GM21786 (cell line): ENCODE results near the gene SLC6A18.

Experiments
- ATAC-seq: cut with Tn5 transposase; IDR thresholded peaks from one replicate; pipeline ENCODE4 v1.9.1; 2021; ENCODE audit not compliant: unreplicated experiment

The SLC6A18 gene, protein sequence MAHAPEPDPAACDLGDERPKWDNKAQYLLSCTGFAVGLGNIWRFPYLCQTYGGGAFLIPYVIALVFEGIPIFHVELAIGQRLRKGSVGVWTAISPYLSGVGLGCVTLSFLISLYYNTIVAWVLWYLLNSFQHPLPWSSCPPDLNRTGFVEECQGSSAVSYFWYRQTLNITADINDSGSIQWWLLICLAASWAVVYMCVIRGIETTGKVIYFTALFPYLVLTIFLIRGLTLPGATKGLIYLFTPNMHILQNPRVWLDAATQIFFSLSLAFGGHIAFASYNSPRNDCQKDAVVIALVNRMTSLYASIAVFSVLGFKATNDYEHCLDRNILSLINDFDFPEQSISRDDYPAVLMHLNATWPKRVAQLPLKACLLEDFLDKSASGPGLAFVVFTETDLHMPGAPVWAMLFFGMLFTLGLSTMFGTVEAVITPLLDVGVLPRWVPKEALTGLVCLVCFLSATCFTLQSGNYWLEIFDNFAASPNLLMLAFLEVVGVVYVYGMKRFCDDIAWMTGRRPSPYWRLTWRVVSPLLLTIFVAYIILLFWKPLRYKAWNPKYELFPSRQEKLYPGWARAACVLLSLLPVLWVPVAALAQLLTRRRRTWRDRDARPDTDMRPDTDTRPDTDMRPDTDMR

DNA sequence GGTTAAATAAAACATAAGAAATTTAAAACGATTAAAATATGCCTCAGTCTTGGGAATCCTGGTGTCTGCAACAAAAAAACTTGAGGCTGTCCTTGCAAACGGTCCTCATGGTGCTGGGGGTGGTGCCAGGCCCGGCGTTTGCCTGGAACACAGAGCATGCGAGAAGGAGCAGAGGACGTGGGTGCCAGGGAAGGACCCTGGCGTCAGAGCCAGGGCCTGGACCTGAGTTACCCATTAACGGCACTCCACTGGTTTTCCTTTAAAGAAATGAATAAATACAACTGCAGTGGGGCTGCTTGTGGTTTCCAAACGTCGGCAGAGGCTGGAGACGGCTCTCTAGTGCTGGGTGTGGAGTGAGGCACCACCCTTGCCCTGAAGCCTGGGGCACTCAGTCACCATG lies at the start of gene SLC6A18:
TSS of gene SLC6A18 (plus strand) at position 301 of the 400 bp plus-strand sequence. CDS start at position 398, 97 bp downstream.
- no peak for ATAC-seq

DNA sequence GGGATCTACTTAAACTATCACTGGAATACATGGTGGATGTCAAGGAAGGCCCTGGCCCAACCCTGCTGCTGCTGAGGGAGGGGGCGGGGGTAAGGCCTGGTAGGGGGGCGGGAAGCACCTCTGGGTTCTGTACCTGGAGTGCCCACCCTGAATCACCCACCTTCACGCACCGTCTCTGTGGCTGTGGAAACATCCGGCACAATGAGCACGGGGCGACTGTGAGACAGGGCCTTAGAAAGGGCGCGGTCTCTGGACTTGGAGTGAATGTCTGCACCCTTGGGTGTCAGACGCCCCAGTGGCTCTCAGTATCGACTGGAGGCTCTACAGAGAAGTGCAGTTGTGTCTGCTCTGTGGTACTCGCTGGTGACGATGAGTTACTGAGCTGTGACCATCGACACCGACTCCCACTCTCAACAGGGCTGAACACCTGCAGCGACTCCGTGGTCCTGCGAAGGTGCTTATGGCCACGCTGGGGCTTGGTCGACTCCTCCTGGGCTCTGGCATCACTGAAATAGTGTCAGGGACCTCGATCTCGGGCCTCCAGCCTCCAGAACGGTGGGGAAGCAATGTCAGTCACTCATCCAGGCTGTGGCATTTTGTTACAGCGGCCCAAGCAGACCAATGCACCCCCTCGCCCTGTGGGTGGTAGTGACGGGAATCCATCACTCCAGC lies 49.2 kb upstream of the SLC6A18 start:
- no peak for ATAC-seq

DNA sequence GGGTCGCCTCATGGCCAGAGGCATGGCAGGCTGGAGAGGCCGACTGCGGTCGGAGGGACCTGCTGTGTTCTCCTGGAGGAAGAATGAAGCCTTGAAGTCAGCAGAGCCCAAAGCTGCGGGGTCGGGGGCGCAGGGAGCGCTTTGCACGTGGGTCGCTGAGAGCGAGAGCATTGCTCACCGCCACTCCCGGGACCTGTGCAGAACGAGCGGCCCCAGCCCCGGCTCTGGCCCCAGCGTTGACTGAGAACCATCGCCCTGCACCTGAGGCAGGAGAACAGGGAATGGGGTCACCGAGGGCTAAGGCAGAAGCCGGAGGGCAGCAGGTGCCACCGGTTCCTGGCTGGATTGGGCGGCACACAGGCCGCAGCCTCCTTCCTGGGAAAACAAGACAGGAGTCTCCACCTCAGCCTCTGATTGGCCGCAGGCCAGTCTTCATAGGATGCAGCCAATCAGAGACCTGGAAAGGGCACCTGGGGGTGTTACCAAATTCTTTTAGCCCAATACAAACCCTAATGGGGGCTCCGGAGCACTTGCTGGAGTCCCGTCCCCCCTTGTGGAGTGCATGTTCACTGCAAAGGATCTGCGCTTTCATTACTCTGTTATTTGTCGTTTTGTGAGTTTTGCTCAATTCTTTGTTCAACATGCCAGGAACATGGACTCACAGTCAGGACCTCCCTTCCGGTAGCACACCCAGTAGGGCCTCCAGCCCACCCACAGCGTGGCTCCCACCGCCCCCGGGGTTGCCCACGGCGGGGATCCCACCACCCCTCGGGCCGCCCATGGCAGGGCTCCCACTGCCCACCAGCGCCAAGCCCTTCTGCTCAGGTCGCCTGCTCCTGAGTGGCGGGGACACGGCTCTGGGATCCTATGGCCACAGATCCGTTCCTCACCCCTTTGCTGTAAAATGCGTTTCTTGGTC lies 48.4 kb upstream of the SLC6A18 start:
- ATAC-seq, result no peak

DNA sequence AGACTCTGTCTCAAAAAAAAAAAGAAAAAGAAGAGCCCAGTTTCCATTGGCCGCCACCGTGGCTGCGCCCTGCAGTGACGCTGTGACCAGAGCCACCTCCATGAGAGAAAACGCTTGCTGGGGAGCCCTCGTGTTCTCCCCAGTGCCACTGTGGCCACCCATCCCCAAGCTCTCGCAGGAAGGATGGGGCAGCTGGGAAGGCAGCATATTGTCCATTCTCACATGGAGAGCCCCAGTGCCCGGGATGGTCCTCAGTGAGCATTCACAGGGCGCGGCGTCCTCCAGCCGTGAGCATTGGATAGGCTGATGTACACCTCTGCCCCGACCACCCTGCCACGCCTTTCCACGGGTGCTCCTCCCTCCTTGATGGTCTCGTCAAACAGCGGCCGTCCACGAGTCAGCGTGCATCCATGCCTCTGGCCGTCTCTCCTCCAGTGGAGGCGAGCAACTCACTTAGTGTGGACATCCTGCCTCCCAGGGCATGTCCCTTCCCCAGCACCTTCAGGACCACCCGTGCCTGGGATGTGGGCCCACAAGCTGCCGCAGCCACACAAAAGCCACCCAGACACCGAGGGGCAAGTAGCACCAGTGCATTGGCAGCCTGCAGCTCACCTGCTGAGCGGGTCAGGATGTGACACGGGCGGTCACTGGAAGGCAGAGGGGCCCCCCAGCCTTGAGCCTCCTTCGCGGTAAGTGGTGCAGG lies 47.2 kb upstream of the SLC6A18 start:
- ATAC-seq, result no peak

DNA sequence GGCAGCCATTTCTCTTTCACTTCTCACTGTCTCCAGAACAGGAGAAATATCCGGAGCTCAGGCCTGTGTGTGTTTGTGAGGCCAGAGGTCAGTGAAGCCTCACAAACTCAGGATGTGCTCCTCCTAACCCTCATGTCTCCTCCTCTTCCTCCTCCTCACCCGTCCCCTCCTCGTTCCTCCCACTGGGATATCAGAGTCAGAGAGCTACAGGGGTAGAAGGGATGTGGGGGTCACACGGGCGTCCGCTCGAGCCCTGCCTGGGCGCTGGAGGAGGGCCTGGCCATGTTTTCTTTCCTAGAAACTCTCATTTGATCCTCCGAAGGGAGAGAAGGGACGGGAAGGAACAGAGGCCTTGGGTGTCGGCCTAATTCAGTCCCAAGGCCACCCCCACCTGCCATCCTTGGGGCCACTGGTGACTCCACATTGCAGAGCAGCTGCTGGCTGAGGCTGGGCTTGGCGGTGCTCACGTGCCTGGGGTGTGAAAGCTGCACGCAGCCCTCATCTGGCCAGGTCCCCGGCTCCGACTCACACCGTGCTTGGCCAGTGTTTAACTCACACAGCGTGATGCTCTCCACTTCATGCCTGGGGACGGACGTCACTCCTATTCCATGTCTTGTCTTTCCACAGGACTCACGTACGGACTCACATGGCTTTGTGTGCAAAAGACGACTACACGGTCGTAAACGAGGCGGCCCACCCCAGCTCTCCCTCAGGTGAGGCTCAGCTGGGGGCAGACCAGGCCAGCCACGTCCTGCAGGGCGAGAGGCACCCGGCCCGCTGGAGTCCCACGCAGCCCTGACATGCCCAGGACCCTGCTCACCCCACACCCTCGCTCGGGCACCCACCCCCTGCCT lies 46.4 kb upstream of the SLC6A18 start:
- ATAC-seq, result no peak

DNA sequence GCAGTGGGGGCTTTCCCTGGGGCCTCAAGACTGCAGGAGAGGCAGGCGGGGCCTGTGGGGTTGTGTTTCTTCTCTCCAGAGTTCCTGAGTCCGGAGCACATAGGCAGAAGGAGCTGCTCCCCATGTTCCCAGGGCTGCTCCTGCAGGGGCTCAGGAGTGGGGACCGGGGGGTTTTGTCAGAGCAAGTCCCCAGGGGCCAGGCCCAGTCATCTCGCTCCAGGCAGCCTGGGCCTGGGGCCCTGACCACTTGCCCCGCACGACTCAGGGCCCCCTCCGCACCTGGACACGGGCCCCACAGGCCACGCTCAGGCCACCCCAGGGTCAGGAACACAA lies 45.8 kb upstream of the SLC6A18 start:
- ATAC-seq, result no peak

DNA sequence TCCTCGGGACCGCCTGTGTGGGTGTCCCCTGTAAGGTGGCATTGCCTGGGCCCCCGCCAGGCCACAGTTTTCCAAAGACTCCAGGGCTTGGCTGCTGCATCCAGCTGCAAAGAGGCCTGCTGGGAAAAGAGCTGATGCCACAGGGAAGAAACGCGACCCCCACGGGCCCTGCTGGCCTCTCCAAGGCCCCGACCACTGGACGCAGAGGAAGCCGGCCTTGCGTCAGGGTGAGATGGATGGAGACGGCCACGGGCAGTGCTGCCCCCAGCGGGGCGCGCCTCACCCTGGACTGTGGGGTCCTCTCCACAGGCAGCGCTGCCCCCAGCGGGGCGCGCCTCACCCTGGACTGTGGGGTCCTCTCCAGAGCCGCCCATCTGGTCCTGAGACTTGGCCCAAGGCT lies 45.1 kb upstream of the SLC6A18 start:
- no peak for ATAC-seq

DNA sequence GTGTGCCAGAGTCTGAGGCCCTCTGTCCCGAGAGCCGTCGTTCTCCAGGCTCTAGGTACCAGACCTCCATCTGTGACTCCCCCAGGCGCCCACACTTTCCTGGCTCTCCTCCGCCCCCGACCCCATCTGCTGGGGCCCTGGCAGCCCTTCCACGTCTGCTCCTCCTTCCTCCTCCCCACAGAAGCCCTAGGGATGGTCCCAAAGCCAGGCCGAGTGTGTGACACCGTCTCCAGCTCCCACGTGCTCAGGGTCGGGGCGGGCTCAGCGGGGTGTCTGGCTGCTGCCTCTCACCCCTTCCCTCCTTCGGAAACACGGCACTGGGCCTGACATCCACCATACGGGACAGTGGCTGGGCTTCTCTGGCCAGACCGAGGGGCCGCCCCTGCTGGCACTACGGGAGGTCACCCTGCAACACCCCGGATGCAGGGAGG lies 44.3 kb upstream of the SLC6A18 start:
- no peak for ATAC-seq

DNA sequence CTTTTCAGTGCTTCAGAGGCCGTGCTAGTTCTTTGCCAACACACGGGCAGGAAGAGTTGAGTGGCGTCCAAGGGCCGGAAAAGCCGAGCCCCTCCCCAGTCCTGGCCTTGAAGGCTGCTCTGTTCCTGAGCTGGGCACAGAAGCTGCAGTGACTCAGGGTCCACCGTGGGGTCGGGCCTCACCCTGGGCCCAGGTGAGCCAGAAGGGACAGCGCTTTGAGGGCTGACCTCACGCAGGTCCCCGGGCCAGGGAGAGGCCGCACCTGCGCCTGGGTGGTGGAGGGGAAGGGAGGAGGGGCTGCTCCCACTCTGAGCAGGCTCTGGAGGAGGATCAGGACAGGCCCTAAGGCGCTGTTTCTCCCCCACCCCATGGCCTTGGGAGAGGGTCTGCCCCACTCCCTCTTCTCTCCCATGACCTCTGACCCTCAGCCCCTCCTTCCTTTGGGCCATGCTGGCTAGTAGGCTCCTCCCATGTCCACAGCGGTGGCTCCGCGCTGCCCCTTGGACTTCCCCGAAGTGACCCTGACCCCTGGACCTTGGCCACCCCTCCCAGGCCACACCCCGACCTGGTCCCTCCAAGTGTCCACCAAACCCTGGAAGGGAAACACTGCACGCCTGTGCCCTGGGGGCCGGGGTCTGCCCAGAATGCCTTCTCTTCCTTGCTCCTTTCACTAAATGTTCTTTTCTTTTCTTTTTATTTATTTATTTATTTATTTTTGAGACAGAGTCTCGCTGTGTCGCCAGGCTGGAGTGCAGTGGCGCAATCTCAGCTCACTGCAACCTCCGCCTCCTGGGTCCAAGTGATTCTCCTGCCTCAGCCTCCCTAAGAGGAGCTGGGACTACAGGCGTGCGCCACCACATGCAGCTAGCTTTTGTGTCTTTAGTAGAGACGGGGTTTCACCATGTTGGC lies 43.5 kb upstream of the SLC6A18 start:
- ATAC-seq, result no peak

DNA sequence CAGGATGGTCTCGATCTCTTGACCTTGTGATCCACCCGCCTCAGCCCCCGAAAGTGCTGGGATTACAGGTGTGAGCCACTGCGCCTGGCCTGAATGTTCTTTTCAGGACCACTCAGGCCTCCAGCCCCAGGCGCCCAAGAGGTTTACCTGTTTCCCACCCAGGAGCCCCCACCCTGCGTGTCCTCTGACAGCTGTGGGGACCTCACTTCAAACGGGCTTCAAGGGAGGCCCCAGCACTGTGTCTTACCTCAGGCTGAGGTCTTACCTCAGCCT lies 42.9 kb upstream of the SLC6A18 start:
- no peak for ATAC-seq

DNA sequence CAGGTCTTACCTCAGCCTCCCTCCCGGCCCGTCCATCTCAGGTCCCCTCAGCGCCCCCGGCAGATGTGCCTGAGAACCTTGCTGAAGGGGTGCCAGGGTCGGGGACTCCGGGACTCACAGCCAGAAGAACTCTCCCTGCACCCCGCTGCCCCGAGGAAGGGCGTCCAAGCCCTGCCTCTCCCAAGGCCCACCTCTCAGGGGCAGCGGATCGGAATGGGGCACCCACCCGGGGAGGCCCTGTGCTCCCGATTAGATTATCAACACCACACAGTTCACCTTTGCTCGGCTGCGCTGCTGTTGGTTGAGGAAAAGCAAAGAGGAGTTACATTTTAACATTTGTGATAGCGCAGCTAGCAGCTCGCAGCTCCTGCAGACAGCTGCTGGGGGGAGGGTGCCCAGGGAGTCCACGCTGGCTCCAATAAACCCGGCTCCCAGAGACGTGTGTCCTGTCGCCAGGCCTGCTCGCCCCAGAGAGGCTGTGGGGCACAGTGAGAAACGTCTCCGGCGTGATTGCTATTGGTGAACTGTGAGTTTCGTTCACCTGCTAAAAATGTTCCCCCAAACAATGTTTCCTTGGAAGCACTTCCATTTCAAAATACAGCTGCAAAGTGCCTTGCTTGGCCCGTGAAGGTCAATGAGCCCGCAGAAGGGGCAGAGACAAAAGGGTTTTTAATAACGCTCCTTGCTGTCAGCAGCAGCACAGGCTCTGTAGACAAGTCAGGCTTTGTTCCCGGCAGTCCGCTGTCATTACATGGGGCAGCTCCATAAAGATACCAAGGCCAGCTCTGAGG lies 42.4 kb upstream of the SLC6A18 start:
- ATAC-seq, result no peak

DNA sequence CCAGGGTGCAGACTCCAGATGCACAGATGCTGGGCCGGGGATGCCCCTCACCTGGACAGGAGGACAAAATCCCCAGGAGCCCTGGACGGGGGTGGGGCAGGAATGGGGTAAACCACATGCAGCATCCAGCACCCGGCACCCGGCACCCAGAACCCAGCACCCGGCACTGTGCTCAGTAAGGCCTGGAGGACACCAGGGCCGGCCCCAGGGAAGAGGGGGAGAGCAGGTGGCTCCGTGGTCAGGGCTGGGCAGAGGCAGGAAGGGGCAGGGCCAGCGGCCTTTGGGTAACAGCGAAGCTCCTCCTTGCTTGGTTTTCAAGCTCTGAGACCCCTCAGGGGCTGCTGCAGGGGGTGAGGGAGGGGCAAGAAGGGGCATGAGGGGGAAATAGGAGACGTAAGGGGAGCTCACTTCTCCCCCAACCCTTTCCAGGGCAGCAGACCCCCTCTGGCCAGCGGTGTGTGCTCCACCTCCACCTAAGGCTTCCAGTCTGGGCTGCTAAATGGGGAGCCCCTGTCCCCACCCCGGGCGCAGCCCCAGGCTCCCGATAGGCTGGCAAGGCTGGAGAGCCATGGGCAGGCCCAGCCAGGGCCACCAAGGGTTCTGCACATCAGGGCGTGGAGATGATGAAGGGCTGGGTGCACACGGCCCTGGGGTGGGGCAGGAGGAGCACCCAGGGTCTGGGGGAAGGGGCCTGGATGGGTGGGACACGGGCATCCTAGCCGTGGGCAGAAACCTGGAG lies 41.6 kb upstream of the SLC6A18 start:
- ATAC-seq, result no peak

DNA sequence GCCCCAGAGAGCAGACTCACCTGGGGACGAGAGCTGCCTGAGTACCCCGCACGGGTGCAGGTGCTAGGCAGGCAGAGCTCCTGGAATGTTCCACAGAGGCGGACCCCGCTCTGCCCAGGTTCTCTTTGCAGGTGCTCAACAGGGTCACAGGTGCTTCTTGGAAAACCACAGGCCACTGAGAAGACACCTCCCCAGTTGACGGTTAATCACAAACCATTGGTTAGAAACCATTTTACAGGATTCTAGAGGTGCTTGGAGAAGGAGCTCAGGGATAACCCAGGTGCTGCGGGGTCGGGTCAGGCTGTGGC lies 41.1 kb upstream of the SLC6A18 start:
- ATAC-seq, result no peak

DNA sequence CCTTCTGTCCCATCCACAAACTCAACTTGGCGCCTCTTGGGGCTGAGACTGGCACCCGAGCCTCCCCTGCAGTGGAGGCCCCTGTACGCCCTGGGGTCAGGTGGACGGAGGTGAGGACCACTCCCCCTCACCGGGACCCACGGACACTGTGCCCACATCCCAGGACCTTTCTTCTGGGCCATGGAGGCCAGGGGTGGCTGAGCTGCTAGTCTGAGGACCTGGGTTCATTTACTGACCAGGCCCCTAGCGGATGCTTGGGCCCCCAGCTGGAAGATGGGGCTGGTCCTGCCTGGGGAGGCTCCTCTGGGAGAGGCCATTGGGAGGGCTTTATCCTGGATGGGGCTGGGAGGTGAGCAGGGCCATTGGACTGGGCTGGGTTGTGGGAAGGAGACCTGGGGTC lies 40.7 kb upstream of the SLC6A18 start:
- no peak for ATAC-seq

DNA sequence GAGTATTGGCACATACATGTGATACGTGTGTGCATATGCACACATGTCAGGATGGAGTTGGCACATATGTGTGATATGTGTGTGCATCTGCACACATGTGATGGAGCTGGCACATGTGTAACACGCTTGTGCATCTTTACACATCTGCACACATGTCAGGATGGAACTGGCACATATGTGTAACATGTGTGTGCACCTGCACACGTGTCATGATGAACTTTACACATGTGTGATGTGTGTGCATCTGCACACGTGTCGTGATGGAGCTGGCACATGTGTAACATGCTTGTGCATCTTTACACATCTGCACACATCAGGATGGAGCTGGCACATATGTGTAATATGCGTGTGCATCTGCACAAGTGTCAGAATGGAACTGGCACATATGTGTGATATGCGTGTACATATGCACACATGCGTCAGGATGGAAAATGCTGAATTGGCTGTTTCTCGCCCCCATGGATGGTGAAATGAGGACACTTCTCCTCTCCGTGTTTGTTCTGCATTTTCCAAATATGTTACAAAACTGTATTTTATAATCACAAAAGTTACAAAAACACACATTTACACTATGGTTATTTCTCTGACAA lies 40.0 kb upstream of the SLC6A18 start:
- no peak for ATAC-seq

DNA sequence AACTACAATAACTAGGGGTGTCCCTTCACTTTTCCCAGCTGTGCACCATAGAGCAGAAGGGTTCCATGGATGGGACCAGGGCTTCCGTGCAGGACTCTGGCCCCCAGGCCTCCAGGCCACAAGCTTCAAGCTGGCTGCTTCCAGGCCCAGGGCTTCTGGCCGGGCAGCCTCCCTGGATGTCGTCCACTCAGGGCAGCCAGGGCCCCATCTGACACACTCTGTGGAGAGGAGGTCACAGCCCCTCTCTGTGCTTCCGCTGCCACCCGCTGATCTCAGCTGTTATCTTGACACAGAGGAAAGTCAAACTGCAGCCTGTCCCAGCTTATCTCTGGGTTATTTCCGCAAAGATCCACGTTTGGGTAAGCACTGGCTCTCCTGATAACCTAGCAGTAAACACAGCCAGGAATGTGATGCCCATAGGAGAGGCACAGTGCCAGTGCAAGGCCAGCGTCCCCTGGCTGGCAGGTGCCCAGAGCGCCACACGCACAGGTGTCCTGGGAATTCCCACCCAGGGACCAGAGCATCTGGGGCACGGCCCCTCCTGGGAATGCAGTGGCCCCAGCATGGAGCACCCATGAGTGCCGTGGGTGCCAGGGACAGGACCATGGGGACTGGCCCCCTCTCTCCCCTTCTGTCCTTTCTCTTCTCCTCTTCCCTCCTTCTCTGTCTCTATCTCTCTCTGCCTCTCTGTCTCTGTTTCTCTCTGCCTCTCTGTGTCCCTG lies 39.4 kb upstream of the SLC6A18 start:
- no peak for ATAC-seq
